ENCODE data around the gene ZFP36L1. TPM values are rescaled to one million over a fixed set of nuclear protein-coding genes. Genes with fewer than 3 reads are reported as not detected.

Gene ZFP36L1
- total and polyA plus RNA-seq, 9 of the 15 experiments (the other 6 are each of a cell fraction or from before 2014, with no cell fraction given): 1.3 to 26.6 (median 3.7) TPM

- TF ChIP-seq ZBTB11 (CRISPR knock-in tag; IDR thresholded peaks at IDR 0.05) (0 out of 6 replicates have a peak, but pooled peaks of 1 of the 3 experiments have one; percentile 29), POLR2A (conservative IDR thresholded peaks at IDR 0.05) (0 out of 2 replicates have a peak, but pooled peaks have one; percentile 21), ETV6 (IDR thresholded peaks at IDR 0.05; ENCODE audit: borderline replicate concordance in 1 of 2, low read depth in 2 of 2, low read length in 1 of 2) (no peak), ETV6 (CRISPR knock-in tag; IDR thresholded peaks at IDR 0.05; ENCODE audit: borderline replicate concordance) (no peak), EGR1 (conservative IDR thresholded peaks at IDR 0.05) (peak; percentile 19; the same call in 1 of the 2 replicates), ZZZ3 (IDR thresholded peaks at IDR 0.05) (no peak), ZNF699 (CRISPR knock-in tag; IDR thresholded peaks at IDR 0.05; ENCODE audit: insufficient replicate concordance) (no peak), RFX5 (IDR thresholded peaks at IDR 0.05; ENCODE audit: low read depth, low read length) (no peak), JUND (IDR thresholded peaks at IDR 0.05; ENCODE audit: borderline replicate concordance, low read depth, low read length) (peak; percentile 38; the same call in 1 of the 2 replicates), JUND (tag; IDR thresholded peaks at IDR 0.05; ENCODE audit: borderline replicate concordance, low read depth, low read length) (no peak), NCOA6 (IDR thresholded peaks at IDR 0.05) (no peak), TFE3 (CRISPR knock-in tag; IDR thresholded peaks at IDR 0.05) (no peak), NFRKB (IDR thresholded peaks at IDR 0.05; ENCODE audit: low read depth) (0 out of 2 replicates have a peak, but pooled peaks have one; percentile 23), NFE2L1 (tag; IDR thresholded peaks at IDR 0.05; ENCODE audit: borderline replicate concordance, low read depth) (no peak), NCOR1 (IDR thresholded peaks at IDR 0.05) (no peak), ATF2 (CRISPR knock-in tag; IDR thresholded peaks at IDR 0.05) (no peak), BACH1 (tag; IDR thresholded peaks at IDR 0.05) (no peak), HMBOX1 (IDR thresholded peaks at IDR 0.05) (no peak), TAF9B (IDR thresholded peaks at IDR 0.05; ENCODE audit: partially characterized antibody) (peak; percentile 9), BRD9 (IDR thresholded peaks at IDR 0.05; ENCODE audit: low read depth, partially characterized antibody) (peak; percentile 35), HDGF (IDR thresholded peaks at IDR 0.05) (no peak), EHMT2 (IDR thresholded peaks at IDR 0.05) (no peak)
Measured at GRCh38 chr14:68794851-68795596, 2.2 kb upstream of the ZFP36L1 start (continued).
